Liver (tissue), 9 donors: Measurements from ENCODE around the gene ANAPC13. TPM values are rescaled to one million over a fixed set of nuclear protein-coding genes. Genes with fewer than 3 reads are reported as not detected.

Experiments
- DNase-seq: peaks from one replicate; pipeline ENCODE4 v3.0.0-alpha.2; 2017; ENCODE audit warnings: low spot score
- H3K27ac ChIP-seq, 2 donors: one replicate each; pipeline ENCODE4 v1.7.0; 2013; ENCODE audit warnings: inconsistent platforms in 2 of 2, low read length in 2 of 2, control low read depth in 1 of 2, low read depth in 1 of 2, mild to moderate bottlenecking in 1 of 2
- H3K27me3 ChIP-seq, 4 donors: one replicate each; pipeline versions ENCODE4 v1.6.1 to v1.7.0; 2013; ENCODE audit warnings: low read length in 3 of 4, inconsistent platforms in 1 of 4, mild to moderate bottlenecking in 1 of 4, moderate library complexity in 1 of 4; ENCODE audit not compliant: control insufficient read depth in 4 of 4, insufficient read depth in 4 of 4
- H3K36me3 ChIP-seq, 4 donors: one replicate each; pipeline versions ENCODE4 v1.6.1 to v1.7.0; 2013; ENCODE audit warnings: low read length in 3 of 4, mild to moderate bottlenecking in 3 of 4, low read depth in 1 of 4, moderate library complexity in 1 of 4; ENCODE audit not compliant: control insufficient read depth in 4 of 4, insufficient read depth in 3 of 4
- H3K4me1 ChIP-seq, 4 donors: one replicate each; pipeline versions ENCODE4 v1.6.1 to v1.7.0; 2013; ENCODE audit warnings: low read length in 3 of 4, mild to moderate bottlenecking in 3 of 4, moderate library complexity in 1 of 4; ENCODE audit not compliant: control insufficient read depth in 4 of 4, insufficient read depth in 4 of 4
- H3K4me3 ChIP-seq, 3 donors: one replicate each; pipeline versions ENCODE4 v1.6.1 to v1.7.0; 2013; ENCODE audit warnings: low read length in 3 of 3, control low read depth in 1 of 3, low read depth in 1 of 3, mild to moderate bottlenecking in 1 of 3
- H3K9ac ChIP-seq, 2 donors: one replicate each; pipeline ENCODE4 v1.7.0; 2013; ENCODE audit warnings: low read length in 2 of 2, mild to moderate bottlenecking in 2 of 2, moderate library complexity in 2 of 2, control low read depth in 1 of 2, low read depth in 1 of 2
- H3K9me3 ChIP-seq, 4 donors: one replicate each; pipeline versions ENCODE4 v1.6.1 to v1.7.0; 2013; ENCODE audit warnings: low read length in 3 of 4; ENCODE audit not compliant: control insufficient read depth in 4 of 4
- FOXA2 ChIP-seq: IDR thresholded peaks from 2 replicates; pipeline ENCODE4 v1.6.1; 2016; ENCODE audit warnings: antibody characterized with exemption
- HNF4G ChIP-seq: IDR thresholded peaks from 2 replicates; pipeline ENCODE4 v1.6.1; 2016; ENCODE audit warnings: antibody characterized with exemption
- JUND ChIP-seq, 2 donors: IDR thresholded peaks; 2 replicates each; pipeline ENCODE4 v1.6.1; 2016; ENCODE audit warnings: antibody characterized with exemption in 2 of 2
- NR2F2 ChIP-seq: IDR thresholded peaks from 2 replicates; pipeline ENCODE4 v1.6.1; 2016; ENCODE audit warnings: antibody characterized with exemption
- RAD21 ChIP-seq, 2 donors: IDR thresholded peaks; 2 replicates each; pipeline ENCODE4 v1.6.1; 2016; ENCODE audit warnings: antibody characterized with exemption in 2 of 2, mild to moderate bottlenecking in 2 of 2
- SP1 ChIP-seq: IDR thresholded peaks from 2 replicates; pipeline ENCODE4 v1.6.1; 2018; ENCODE audit warnings: antibody characterized with exemption, mild to moderate bottlenecking
- YY1 ChIP-seq: IDR thresholded peaks from 2 replicates; pipeline ENCODE4 v1.6.1; 2016; ENCODE audit warnings: antibody characterized with exemption, mild to moderate bottlenecking
- ZBTB33 ChIP-seq: IDR thresholded peaks from 2 replicates; pipeline ENCODE4 v1.6.1; 2016; ENCODE audit warnings: antibody characterized with exemption
- WGBS: extraction: QIAGEN DNeasy Blood & Tissue Kit; methylation state at CpG from one replicate; pipeline ENCODE4 v1.1.7; 2013; 5-methylcytosine and 5-hydroxymethylcytosine counted together
- polyA plus RNA-seq, 2 donors: library from polyadenylated mRNA; stranded (reverse) in 1 of 2; unstranded in 1 of 2; fragments of 200-250 nt in 1 of 2; fragments of >200 nt in 1 of 2; fragmentation: Nextera tagmentation in 1 of 2; extraction: Ambion mirVana in 1 of 2; gene quantifications; one replicate each; pipeline versions ENCODE4 v1.2.1 to v1.2.3, GENCODE V29; 2013 to 2015
- total RNA-seq, 2 donors: library from RNA; depleted of rRNA; stranded (reverse); fragments of >200 nt; gene quantifications; one replicate each; pipeline ENCODE4 v1.2.3, GENCODE V29; 2014
- TF ChIP-seq, protein P1 (sequence below): IDR thresholded peaks from 2 replicates; pipeline ENCODE4 v1.6.1; 2016; ENCODE audit warnings: antibody characterized with exemption
- TF ChIP-seq, protein P2 (sequence below): IDR thresholded peaks from 2 replicates; pipeline ENCODE4 v1.6.1; 2016; ENCODE audit warnings: antibody characterized with exemption, mild to moderate bottlenecking
- TF ChIP-seq, protein P3 (sequence below): IDR thresholded peaks from 2 replicates; pipeline ENCODE4 v1.6.1; 2016; ENCODE audit warnings: antibody characterized with exemption
- donor health status: healthy.
- donor health status: healthy.
- donor health status: healthy.
- donor health status: healthy.
- donor health status: healthy.

ANAPC13 gene
- total and polyA plus RNA-seq, 4 donors, result 20.9 to 80.9 (median 38.2) TPM

DNA sequence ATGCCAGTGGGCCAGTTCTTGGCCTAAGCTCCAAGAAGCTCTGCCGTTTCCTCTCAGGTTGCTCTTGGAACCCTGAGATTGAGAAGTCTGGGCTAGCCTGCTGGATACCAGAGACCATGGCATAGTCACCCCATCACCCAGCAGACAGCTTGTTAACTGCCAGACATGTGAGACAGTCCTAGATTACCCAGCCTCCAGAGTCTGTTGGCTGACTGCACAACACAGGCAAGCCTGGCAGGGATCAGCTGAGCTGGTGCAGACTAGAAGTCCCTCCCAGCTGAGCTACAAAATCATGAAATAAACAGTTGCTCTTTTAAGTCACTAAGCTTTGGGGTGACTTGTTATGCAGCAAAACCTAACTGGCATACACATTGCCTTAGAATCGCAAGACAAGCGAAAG lies 5.2 kb downstream of the ANAPC13 start:
- TF ChIP-seq FOXA2, result no peak
- no peak for TF ChIP-seq HNF4G
- TF ChIP-seq, protein P1, sequence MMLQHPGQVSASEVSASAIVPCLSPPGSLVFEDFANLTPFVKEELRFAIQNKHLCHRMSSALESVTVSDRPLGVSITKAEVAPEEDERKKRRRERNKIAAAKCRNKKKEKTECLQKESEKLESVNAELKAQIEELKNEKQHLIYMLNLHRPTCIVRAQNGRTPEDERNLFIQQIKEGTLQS, result no peak
- TF ChIP-seq JUND (IDR thresholded peaks at IDR 0.05), result no peak
- no peak overlapping the region for H3K9ac ChIP-seq
- H3K27me3 ChIP-seq, result no peaks in the 10 kb centered on the region
- peaks cover 8 to 27% (median 22%) of the 10 kb centered on the region in 4 donors for H3K36me3 ChIP-seq
- DNase-seq, result no peak
- WGBS, result 97% methylated on average over 3 of the region's 3 CpGs
- no peak overlapping the region for H3K4me3 ChIP-seq
- no peak overlapping the region for H3K27ac ChIP-seq
- H3K9me3 ChIP-seq, result no peaks in the 10 kb centered on the region
- peaks cover 2 to 33% (median 25%) of the 10 kb centered on the region in 4 donors for H3K4me1 ChIP-seq

DNA sequence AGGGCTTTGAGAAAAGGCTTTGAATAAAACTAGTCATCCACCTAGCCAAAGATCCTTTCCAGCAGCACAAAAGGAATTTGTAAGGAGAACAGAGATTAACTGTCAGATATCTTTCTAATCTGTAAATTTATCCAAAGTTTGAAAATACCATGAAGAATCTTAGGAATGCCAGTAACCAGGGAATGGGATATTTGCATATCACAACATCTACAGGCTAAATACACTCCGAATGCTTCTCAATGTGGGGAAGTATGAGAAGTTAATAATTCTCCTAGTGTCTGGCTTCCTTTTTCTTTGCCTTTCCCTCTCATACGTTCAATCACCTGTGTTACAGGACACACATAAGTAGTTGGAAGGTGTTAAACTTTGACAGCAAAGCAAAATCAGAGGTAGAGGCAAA lies 7.8 kb downstream of the ANAPC13 start:
- Histone ChIP-seq H3K36me3 (peaks cover 8 to 27% (median 22%) of the 10 kb centered on the region in 4 donors), H3K4me3 (no peak overlapping the region), H3K9ac (no peak overlapping the region), H3K27me3 (no peaks in the 10 kb centered on the region), H3K27ac (no peak overlapping the region), H3K9me3 (no peaks in the 10 kb centered on the region), H3K4me1 (peaks cover 2 to 23% (median 20%) of the 10 kb centered on the region in 4 donors)
- no peak for DNase-seq
- 38% methylated on average over 2 of the region's 2 CpGs for WGBS
- TF ChIP-seq YY1, result peak; percentile 17
- peak; percentile 25 for TF ChIP-seq SP1
- no peak for TF ChIP-seq RAD21 (IDR thresholded peaks at IDR 0.05)
- TF ChIP-seq ZBTB33, result no peak
- TF ChIP-seq, protein P2, sequence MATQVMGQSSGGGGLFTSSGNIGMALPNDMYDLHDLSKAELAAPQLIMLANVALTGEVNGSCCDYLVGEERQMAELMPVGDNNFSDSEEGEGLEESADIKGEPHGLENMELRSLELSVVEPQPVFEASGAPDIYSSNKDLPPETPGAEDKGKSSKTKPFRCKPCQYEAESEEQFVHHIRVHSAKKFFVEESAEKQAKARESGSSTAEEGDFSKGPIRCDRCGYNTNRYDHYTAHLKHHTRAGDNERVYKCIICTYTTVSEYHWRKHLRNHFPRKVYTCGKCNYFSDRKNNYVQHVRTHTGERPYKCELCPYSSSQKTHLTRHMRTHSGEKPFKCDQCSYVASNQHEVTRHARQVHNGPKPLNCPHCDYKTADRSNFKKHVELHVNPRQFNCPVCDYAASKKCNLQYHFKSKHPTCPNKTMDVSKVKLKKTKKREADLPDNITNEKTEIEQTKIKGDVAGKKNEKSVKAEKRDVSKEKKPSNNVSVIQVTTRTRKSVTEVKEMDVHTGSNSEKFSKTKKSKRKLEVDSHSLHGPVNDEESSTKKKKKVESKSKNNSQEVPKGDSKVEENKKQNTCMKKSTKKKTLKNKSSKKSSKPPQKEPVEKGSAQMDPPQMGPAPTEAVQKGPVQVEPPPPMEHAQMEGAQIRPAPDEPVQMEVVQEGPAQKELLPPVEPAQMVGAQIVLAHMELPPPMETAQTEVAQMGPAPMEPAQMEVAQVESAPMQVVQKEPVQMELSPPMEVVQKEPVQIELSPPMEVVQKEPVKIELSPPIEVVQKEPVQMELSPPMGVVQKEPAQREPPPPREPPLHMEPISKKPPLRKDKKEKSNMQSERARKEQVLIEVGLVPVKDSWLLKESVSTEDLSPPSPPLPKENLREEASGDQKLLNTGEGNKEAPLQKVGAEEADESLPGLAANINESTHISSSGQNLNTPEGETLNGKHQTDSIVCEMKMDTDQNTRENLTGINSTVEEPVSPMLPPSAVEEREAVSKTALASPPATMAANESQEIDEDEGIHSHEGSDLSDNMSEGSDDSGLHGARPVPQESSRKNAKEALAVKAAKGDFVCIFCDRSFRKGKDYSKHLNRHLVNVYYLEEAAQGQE, result no peak
- TF ChIP-seq HNF4G, result no peak
- no peak for TF ChIP-seq NR2F2

DNA sequence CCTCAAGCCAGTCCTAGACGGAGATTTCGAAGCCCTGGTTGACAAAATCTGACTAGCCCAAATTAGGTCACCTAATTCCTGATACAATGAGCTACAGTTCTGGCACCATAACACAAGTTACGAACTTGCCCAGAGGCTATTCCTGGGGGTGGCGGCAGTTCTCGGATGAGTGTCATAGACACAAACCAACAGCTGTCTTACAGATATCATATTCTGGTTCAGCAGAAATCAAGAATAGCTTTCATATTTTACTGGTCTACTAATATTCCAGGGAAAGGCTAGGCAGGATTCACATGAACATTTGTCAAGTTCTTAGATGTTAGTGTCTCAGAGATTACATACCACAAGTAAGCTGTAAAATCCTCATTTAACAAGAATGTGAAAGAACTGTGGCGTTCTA lies 8.8 kb downstream of the ANAPC13 start:
- no peak overlapping the region for H3K9ac ChIP-seq
- TF ChIP-seq, protein P3, sequence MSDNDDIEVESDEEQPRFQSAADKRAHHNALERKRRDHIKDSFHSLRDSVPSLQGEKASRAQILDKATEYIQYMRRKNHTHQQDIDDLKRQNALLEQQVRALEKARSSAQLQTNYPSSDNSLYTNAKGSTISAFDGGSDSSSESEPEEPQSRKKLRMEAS, result no peak
- no peak overlapping the region for H3K4me3 ChIP-seq
- DNase-seq, result no peak
- peaks cover 2 to 23% (median 20%) of the 10 kb centered on the region in 4 donors for H3K4me1 ChIP-seq
- no peaks in the 10 kb centered on the region for H3K9me3 ChIP-seq
- H3K27ac ChIP-seq, result no peak overlapping the region
- no peaks in the 10 kb centered on the region for H3K27me3 ChIP-seq
- 96% methylated on average over 6 of the region's 6 CpGs for WGBS
- H3K36me3 ChIP-seq, result peaks cover 5 to 25% (median 20%) of the 10 kb centered on the region in 4 donors
